Endothelial cell of umbilical vein (primary cell): Measurements from ENCODE around the gene IL3RA.
"Not testable (repeated sequence)": the region's sequence is repeated elsewhere in the genome, so short reads cannot be mapped to it uniquely, and the experiment has no call there.

Source experiments
- EZH2 ChIP-seq: IDR thresholded peaks from 2 replicates; pipeline ENCODE4 v1.6.1; 2012; ENCODE audit warnings: borderline replicate concordance, low read depth, mild to moderate bottlenecking, moderate library complexity, low read length, inconsistent platforms; ENCODE audit not compliant: severe bottlenecking
- FOS ChIP-seq: IDR thresholded peaks from 2 replicates; pipeline ENCODE4 v1.6.1; 2011; ENCODE audit warnings: mild to moderate bottlenecking, low read length, moderate library complexity, borderline replicate concordance; ENCODE audit not compliant: insufficient read depth
- JUN ChIP-seq: IDR thresholded peaks from 2 replicates; pipeline ENCODE4 v1.6.1; 2011; ENCODE audit warnings: borderline replicate concordance, low read depth; ENCODE audit not compliant: insufficient read length, insufficient read depth
- MYC ChIP-seq: IDR thresholded peaks from one replicate; pipeline ENCODE4 v1.6.1; 2011; ENCODE audit warnings: mild to moderate bottlenecking, low read depth, low read length
- POLR2A ChIP-seq: IDR thresholded peaks from 2 replicates; pipeline ENCODE4 v1.6.1; 2012; ENCODE audit warnings: low read depth, mild to moderate bottlenecking, control low read depth, low read length
- TF ChIP-seq, protein P1 (sequence below), 2 donors: IDR thresholded peaks; 1 replicate in 1 of 2; 2 replicates in 1 of 2; pipeline ENCODE4 v1.5.1; 2011; ENCODE audit warnings: low read length in 2 of 2, mild to moderate bottlenecking in 2 of 2, moderate library complexity in 2 of 2, control low read depth in 1 of 2, inconsistent platforms in 1 of 2, low read depth in 1 of 2; ENCODE audit not compliant: insufficient read depth in 1 of 2; ENCODE audit errors: extremely low read depth in 1 of 2

DNA sequence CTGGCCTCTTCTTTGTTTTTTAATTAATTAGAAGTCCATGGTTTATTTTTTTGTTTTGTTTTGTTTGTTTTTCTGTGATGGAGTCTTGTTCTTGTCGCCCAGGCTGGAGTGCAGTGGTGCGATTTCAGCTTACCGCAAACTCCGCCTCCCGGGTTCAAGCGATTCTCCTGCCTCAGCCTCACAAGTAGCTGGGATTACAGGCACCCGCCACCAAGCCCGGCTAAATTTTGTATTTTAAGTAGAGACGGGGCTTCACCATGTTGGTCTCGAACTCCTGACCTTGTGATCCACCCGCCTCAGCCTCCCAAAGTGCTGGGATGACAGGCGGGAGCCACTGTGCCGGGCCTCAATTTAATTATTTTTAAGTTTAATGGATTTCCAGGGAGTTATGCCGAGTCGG is 13.0 kb downstream of the IL3RA start:
- not testable (repeated sequence) for TF ChIP-seq POLR2A, EZH2, MYC, FOS, JUN
- TF ChIP-seq, protein P1, sequence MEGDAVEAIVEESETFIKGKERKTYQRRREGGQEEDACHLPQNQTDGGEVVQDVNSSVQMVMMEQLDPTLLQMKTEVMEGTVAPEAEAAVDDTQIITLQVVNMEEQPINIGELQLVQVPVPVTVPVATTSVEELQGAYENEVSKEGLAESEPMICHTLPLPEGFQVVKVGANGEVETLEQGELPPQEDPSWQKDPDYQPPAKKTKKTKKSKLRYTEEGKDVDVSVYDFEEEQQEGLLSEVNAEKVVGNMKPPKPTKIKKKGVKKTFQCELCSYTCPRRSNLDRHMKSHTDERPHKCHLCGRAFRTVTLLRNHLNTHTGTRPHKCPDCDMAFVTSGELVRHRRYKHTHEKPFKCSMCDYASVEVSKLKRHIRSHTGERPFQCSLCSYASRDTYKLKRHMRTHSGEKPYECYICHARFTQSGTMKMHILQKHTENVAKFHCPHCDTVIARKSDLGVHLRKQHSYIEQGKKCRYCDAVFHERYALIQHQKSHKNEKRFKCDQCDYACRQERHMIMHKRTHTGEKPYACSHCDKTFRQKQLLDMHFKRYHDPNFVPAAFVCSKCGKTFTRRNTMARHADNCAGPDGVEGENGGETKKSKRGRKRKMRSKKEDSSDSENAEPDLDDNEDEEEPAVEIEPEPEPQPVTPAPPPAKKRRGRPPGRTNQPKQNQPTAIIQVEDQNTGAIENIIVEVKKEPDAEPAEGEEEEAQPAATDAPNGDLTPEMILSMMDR (IDR thresholded peaks at IDR 0.05; ENCODE audit: extremely low read depth in 1 of 2, insufficient read depth in 1 of 2, low read depth in 1 of 2, low read length in 2 of 2) = not testable (repeated sequence)
